Breast epithelium (tissue), 4 donors: ENCODE measurements around the gene PRIM1. TPM values are rescaled to one million over a fixed set of nuclear protein-coding genes. Genes with fewer than 3 reads are reported as not detected.

ENCODE experiments used
- DNase-seq, 2 donors: peaks; one replicate each; pipeline ENCODE4 v3.0.0-alpha.2; 2019; ENCODE audit warnings: low spot score in 2 of 2
- H3K27ac ChIP-seq, 2 donors: fragments of 200-600 bp; sonication (generic) in 1 of 2; one replicate each; pipeline ENCODE4 v1.5.1; 2016 to 2019; ENCODE audit warnings: mild to moderate bottlenecking in 1 of 2
- H3K27me3 ChIP-seq, 2 donors: fragments of 200-600 bp; sonication (generic) in 1 of 2; one replicate each; pipeline versions ENCODE4 v1.5.1 to v1.6.0; 2017 to 2019; ENCODE audit warnings: control low read depth in 1 of 2, mild to moderate bottlenecking in 1 of 2
- H3K36me3 ChIP-seq: fragments of 200-600 bp; one replicate; pipeline ENCODE4 v1.5.1; 2019
- H3K4me1 ChIP-seq, 2 donors: fragments of 200-600 bp; sonication (generic); one replicate each; pipeline ENCODE4 v1.5.1; 2016 to 2019; ENCODE audit warnings: control low read depth in 1 of 2
- H3K4me3 ChIP-seq, 3 donors: fragments of 200-600 bp; sonication (generic); 1 replicate in 2 of 3; 2 replicates in 1 of 3; pipeline ENCODE4 v1.5.1; 2016 to 2019; ENCODE audit warnings: mild to moderate bottlenecking in 3 of 3, moderate library complexity in 2 of 3
- H3K9me3 ChIP-seq, 2 donors: fragments of 200-600 bp; sonication (generic) in 1 of 2; one replicate each; pipeline ENCODE4 v1.5.1; 2016 to 2019; ENCODE audit warnings: control low read depth in 1 of 2
- POLR2A ChIP-seq: fragments of 450-650 bp; IDR thresholded peaks from one replicate; pipeline ENCODE4 v1.6.1; 2016; ENCODE audit warnings: antibody characterized with exemption, mild to moderate bottlenecking, moderate library complexity
- POLR2AphosphoS5 ChIP-seq, 3 donors: sonication (generic); formaldehyde crosslinking; IDR thresholded peaks; one replicate each; pipeline ENCODE4 v1.6.1; 2017; ENCODE audit warnings: antibody characterized with exemption in 3 of 3
- intact Hi-C: fragments of 100-400 bp; cut with DNase I; formaldehyde crosslinking; loops from one replicate; pipeline ENCODE4 v1.15.1; 2023; ENCODE audit warnings: low total_unique reads
- total RNA-seq, 3 donors: library from RNA; depleted of rRNA; stranded (reverse); fragments of >200 nt; gene quantifications; one replicate each; pipeline ENCODE4 v1.1.0, GENCODE V29; 2016
- TF ChIP-seq, protein P1 (sequence below), 3 donors: fragments of 450-650 bp; IDR thresholded peaks; one replicate each; pipeline ENCODE4 v1.5.1; 2016 to 2017; ENCODE audit warnings: antibody characterized with exemption in 3 of 3, mild to moderate bottlenecking in 3 of 3, moderate library complexity in 3 of 3

Gene PRIM1
- total RNA-seq, 3 donors from 2014 or later, result 7.9 to 13.0 (median 8.3) TPM

DNA sequence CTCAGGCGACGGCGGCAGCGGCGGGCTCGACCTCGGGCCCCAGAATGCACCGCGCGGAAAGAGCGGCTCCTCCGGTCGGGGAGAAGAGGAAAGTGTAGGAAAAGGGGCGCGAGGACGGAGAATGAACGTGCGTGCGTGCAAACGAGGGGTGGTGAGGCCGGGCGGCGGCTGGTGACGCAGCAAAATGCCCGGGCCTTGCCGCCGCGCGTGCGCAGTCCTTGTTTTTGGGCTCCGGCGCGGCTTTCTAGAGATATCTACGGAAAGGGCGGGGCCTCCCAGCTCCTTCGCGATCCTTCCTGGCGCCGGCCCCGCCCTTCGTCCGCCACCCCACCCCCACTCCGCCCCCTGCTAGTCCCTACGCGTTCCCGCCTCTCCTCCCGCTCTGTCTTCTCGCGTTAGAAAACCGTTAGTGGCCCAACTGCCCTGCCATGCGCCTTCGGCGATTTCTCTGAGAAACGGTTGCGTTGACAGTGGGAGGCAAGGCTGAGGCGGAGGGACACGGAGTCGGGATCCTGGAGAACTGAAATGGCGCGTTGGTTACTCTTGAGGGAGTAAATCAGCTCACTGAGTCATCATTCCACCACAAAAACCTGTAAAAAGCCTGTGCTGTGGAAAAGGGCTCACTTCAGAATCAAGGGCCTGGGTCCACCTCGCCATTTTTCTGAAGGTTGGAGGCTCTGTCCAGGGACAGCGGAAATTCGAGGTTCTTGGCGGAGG is 63.8 kb downstream of the PRIM1 start, which contains the start of gene PTGES3:
TSS of gene PTGES3 (minus strand) at position 156 of the 717 bp plus-strand sequence. CDS start 285 bp downstream, outside the sequence.
- peak within 1 kb of the TSS; percentile 82 to 99 (median 97) for H3K4me3 ChIP-seq
- no peaks in the 10 kb centered on the region for H3K36me3 ChIP-seq
- peak; percentile 97 for DNase-seq
- intact Hi-C loops, result loop anchor here (10.0 kb wide), 1 partner anchor 53 kb away; the partner anchor contains the start of gene BAZ2A
- peak; percentile 89 to 98 (median 92) for TF ChIP-seq POLR2AphosphoS5 (IDR thresholded peaks at IDR 0.05)
- TF ChIP-seq, protein P1, sequence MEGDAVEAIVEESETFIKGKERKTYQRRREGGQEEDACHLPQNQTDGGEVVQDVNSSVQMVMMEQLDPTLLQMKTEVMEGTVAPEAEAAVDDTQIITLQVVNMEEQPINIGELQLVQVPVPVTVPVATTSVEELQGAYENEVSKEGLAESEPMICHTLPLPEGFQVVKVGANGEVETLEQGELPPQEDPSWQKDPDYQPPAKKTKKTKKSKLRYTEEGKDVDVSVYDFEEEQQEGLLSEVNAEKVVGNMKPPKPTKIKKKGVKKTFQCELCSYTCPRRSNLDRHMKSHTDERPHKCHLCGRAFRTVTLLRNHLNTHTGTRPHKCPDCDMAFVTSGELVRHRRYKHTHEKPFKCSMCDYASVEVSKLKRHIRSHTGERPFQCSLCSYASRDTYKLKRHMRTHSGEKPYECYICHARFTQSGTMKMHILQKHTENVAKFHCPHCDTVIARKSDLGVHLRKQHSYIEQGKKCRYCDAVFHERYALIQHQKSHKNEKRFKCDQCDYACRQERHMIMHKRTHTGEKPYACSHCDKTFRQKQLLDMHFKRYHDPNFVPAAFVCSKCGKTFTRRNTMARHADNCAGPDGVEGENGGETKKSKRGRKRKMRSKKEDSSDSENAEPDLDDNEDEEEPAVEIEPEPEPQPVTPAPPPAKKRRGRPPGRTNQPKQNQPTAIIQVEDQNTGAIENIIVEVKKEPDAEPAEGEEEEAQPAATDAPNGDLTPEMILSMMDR (IDR thresholded peaks at IDR 0.05), result no peak
- peak; percentile 78 for TF ChIP-seq POLR2A
- no peaks in the 10 kb centered on the region for H3K9me3 ChIP-seq
- H3K27me3 ChIP-seq, result no peaks in the 10 kb centered on the region
- peak within 1 kb of the TSS; percentile 100 for H3K27ac ChIP-seq
- H3K4me1 ChIP-seq, result peaks cover 0 to 4% of the 10 kb centered on the region in 2 donors

DNA sequence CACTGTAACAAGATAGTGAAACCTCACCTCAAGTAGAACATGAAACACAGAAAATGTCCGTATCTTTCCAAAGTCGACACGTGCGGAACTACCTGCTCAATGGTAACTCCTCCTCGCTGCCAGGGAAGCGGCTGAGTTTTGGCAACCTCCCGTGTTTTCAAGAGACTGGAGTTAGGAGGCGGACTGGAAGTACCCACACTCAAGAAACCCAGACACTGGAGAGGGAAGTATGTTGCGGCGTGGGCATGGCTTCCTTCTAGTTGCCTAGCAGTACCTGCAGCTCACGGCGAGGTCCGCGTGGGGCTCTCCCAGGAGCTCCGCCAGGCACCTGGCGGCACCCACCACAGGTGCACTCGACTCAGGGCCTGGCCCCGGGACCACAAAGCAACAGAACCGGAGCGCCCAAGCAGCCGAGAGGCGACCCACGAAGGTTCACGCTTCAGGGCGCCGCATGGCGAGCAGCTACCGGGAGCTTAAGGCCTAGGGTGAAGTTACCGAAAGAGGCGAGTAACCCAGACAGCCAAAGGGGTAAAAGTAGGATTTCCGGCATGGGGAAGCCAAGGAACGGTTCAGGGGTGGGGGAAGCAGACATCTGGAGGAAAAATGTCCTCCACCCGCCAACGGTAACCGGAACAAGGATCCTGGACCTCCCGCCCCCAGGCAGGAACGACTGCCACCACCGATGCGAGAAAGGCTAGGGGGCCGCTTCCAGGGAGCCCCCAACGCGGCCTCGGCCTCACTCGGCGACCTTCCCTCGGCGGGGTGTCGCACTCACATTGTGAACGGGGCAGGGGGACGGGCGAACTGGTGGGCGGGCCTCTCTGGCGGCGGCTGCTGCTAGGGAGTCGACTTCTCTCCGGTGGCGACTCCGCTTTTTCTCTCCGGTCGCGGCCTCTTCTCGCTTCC is 64.6 kb downstream of the PRIM1 start:
- TF ChIP-seq POLR2AphosphoS5 (IDR thresholded peaks at IDR 0.05), result peak in 1 of 3 donors; percentile 28
- TF ChIP-seq, protein P1 (IDR thresholded peaks at IDR 0.05), result no peak
- Histone ChIP-seq H3K27me3 (no peaks in the 10 kb centered on the region), H3K4me1 (peaks cover 0 to 4% of the 10 kb centered on the region in 2 donors), H3K27ac (peak overlapping the region; percentile 100), H3K4me3 (peak overlapping the region; percentile 82 to 99 (median 97)), H3K9me3 (no peaks in the 10 kb centered on the region), H3K36me3 (no peaks in the 10 kb centered on the region)
- DNase-seq, result peak; percentile 56 to 62
- intact Hi-C loops, result loop anchor here (10.0 kb wide), 1 partner anchor 53 kb away; the partner anchor contains the start of gene BAZ2A

DNA sequence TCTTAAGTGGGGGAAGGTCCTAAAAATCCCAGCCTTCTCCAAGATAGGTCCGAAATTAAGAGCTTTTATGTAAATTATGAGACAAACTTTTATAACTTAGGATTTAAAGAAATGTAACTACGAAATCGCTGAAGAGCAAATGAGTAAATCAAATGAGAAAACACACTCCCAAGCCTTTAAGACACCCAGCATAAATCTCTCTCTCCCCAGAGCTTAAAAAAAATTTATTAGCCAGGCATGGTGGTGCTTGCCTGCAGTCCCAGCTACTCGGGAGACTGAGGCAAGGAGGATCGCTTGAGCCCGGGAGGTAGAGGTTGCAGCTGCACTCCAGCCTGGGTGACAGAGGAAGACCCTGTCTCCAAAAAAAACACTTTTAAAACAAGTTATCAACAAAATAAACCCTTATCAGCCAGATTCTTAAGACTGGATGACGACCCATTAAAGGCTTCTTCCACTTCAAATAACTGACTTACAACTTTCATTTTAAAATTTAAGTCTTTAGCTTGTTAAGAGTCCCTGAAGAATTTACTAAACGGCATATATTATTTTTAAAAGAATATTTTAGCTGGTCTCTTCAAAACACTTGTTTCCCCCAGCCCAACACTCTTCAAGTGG is 67.3 kb downstream of the PRIM1 start:
- Histone ChIP-seq H3K27me3 (no peaks in the 10 kb centered on the region), H3K27ac (peak overlapping the region; percentile 1 to 73), H3K9me3 (no peaks in the 10 kb centered on the region), H3K36me3 (no peaks in the 10 kb centered on the region), H3K4me1 (peaks cover 0 to 4% of the 10 kb centered on the region in 2 donors), H3K4me3 (peak overlapping the region; percentile 2 to 99 (median 97))
- peak in 1 of 2 donors; percentile 19 for DNase-seq
- no peak for TF ChIP-seq POLR2A
- intact Hi-C loops, result loop anchor here (10.0 kb wide), 1 partner anchor 50 kb away; the partner anchor contains the start of gene BAZ2A

DNA sequence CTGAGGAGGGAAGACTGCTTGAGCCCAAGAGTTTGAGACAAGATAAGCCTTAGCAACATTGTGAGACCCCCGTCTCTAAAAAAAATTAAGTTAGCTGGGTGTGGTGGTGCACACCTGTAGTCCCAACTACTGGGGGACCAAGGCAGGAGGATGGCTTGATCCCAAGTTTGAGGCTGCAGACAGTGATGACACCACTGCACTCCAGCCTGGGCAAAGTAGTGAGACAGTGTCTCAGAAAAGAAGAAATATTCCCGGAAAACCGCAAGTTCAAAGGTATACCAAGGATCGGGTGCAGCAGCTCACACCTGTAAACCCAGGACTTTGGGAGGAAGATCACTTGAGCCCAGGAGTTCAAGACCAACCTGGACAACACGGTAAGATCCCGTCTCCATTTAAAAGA is 69.8 kb downstream of the PRIM1 start:
- no peaks in the 10 kb centered on the region for H3K27me3 ChIP-seq
- H3K36me3 ChIP-seq, result no peaks in the 10 kb centered on the region
- H3K27ac ChIP-seq, result no peak overlapping the region
- no peaks in the 10 kb centered on the region for H3K9me3 ChIP-seq
- intact Hi-C loops, result loop anchor here (10.0 kb wide), 1 partner anchor 48 kb away; the partner anchor contains the start of gene BAZ2A
- peaks cover 0 to 4% of the 10 kb centered on the region in 2 donors for H3K4me1 ChIP-seq
- TF ChIP-seq POLR2A (no peak), POLR2AphosphoS5 (IDR thresholded peaks at IDR 0.05) (no peak)
- TF ChIP-seq, protein P1 (IDR thresholded peaks at IDR 0.05), result no peak
- no peak for DNase-seq
- no peak overlapping the region for H3K4me3 ChIP-seq

Other genes with a start within 250 kb of the PRIM1 start
- 10 to 100 TPM; 22.9 to 27.5 (median 27.2) TPM for gene RBMS2, start 230.5 kb downstream of the PRIM1 start, total RNA-seq
- gene BAZ2A, start 122.0 kb downstream of the PRIM1 start, total RNA-seq, result 100 to 1,000 TPM in 1 of 3 donors, 10 to 100 TPM in 2; 80.2 to 104 (median 81.0) TPM
- gene ATP5F1B, start 106.3 kb downstream of the PRIM1 start, total RNA-seq, result 100 to 1,000 TPM; 310 to 369 (median 328) TPM
- 100 to 1,000 TPM in 2 of 3 donors, 10 to 100 TPM in 1; 85.0 to 134 (median 111) TPM for gene PTGES3, start 64.0 kb downstream of the PRIM1 start, total RNA-seq
- 1,000 to 10,000 TPM; 1,363 to 1,488 (median 1,386) TPM for gene NACA, start 27.0 kb downstream of the PRIM1 start, total RNA-seq
- 1 to 10 TPM in 1 of 3 donors, under 1 TPM in 2; 0.16 to 3.8 (median 0.98) TPM for gene HSD17B6, start 11.0 kb upstream of the PRIM1 start, total RNA-seq
- gene SDR9C7, start 182.1 kb upstream of the PRIM1 start, total RNA-seq, result not detected
- gene RDH16, start 205.3 kb upstream of the PRIM1 start, total RNA-seq, result 1 to 10 TPM in 1 of 3 donors, under 1 TPM in 2; 0.48 to 1.3 (median 0.59) TPM